K562 (cell line): ENCODE measurements around the gene TRABD2B. TPM values are rescaled to one million over a fixed set of nuclear protein-coding genes. Genes with fewer than 3 reads are reported as not detected.

ENCODE experiments used
- ATAC-seq: fragments of 200-7000 bp; cut with Tn5 transposase; 3 replicates; pipeline ENCODE4 v1.9.1; 2020; ENCODE audit warnings: moderate library complexity
- BruUV-seq: library from RNA; stranded (reverse); fragments of 400-500 nt; replicated peaks from 2 replicates; lab custom pipeline; 2021; lab: Mats Ljungman, UMichigan
- CTCF ChIA-PET: fragments of 300-600 bp; formaldehyde crosslinking; extraction: SDS; loops from one replicate; lab custom pipeline; 2021; ENCODE audit warnings: low intra/inter-chr PET ratio; lab: Yijun Ruan, JAX
- POLR2A ChIA-PET: fragments of 300-600, 350-650 bp; sonication (Branson Sonifier 250); formaldehyde crosslinking; extraction: SDS; loops from one replicate; lab custom pipeline; 2021; ENCODE audit warnings: antibody characterized with exemption, inconsistent platforms; lab: Yijun Ruan, JAX
- DNase-seq, 4 experiments: peaks; one replicate each; pipeline versions ENCODE4 v3.0.0 to v3.0.0-alpha.2; 2011 to 2018; ENCODE audit warnings: low spot score in 3 of 4, mixed read lengths in 3 of 4; ENCODE audit errors: extremely low read depth in 1 of 4
- FAIRE-seq: peaks from 2 replicates; lab custom pipeline; 2011; peaks lifted over from hg19 to GRCh38; lab: Jason Lieb, UNC
- H2AFZ ChIP-seq: 2 replicates; pipeline ENCODE4 v1.6.0; 2011; ENCODE audit warnings: low read depth, low read length, control low read depth, inconsistent platforms
- H3K27ac ChIP-seq: fragments of 200-600 bp; 3 replicates; pipeline ENCODE4 v1.8.0; 2011; ENCODE audit warnings: low read depth, mild to moderate bottlenecking, control low read depth, inconsistent platforms, low read length, moderate library complexity, mixed read lengths; ENCODE audit errors: extremely low read depth
- H3K27me3 ChIP-seq, 2 experiments: fragments of 300-600 bp in 1 of 2; 2 replicates in 1 of 2; 3 replicates in 1 of 2; pipeline versions ENCODE4 v1.6.0 to v1.8.0; 2011; ENCODE audit warnings: inconsistent platforms in 2 of 2, low read length in 2 of 2, mild to moderate bottlenecking in 1 of 2, mixed read lengths in 1 of 2, moderate library complexity in 1 of 2; ENCODE audit not compliant: control insufficient read depth in 2 of 2, insufficient read depth in 2 of 2
- H3K36me3 ChIP-seq: fragments of 300-600 bp; 3 replicates; pipeline ENCODE4 v1.8.0; 2011; ENCODE audit warnings: mild to moderate bottlenecking, low read length, inconsistent platforms; ENCODE audit not compliant: control insufficient read depth, insufficient read depth
- H3K4me1 ChIP-seq, 2 experiments: fragments of 200-600 bp in 1 of 2; replicated peaks in 1 of 2; 2 replicates in 1 of 2; 3 replicates in 1 of 2; pipeline versions ENCODE4 v1.5.1 to v1.8.0; 2011; ENCODE audit warnings: inconsistent platforms in 2 of 2, low read length in 2 of 2, mild to moderate bottlenecking in 1 of 2, mixed read lengths in 1 of 2, moderate library complexity in 1 of 2; ENCODE audit not compliant: control insufficient read depth in 2 of 2, insufficient read depth in 2 of 2
- H3K4me2 ChIP-seq: 2 replicates; pipeline ENCODE4 v1.6.1; 2011; ENCODE audit warnings: low read length, control low read depth, inconsistent platforms, mixed read lengths; ENCODE audit not compliant: insufficient read depth
- H3K4me3 ChIP-seq: fragments of 200-600 bp; sonication (generic), shearing (Covaris generic); 2 replicates; pipeline ENCODE4 v1.5.1; 2016; ENCODE audit warnings: control low read depth, inconsistent platforms
- H3K79me2 ChIP-seq: fragments of 200-600 bp; 3 replicates; pipeline ENCODE4 v1.8.0; 2011; ENCODE audit warnings: low read length, inconsistent platforms; ENCODE audit not compliant: control insufficient read depth, insufficient read depth
- H3K9ac ChIP-seq, 2 experiments: 2 replicates each; pipeline versions ENCODE4 v1.6.0 to v1.6.1; 2011; ENCODE audit warnings: low read depth in 2 of 2, low read length in 2 of 2, control low read depth in 1 of 2, inconsistent platforms in 1 of 2, mild to moderate bottlenecking in 1 of 2, mixed read lengths in 1 of 2; ENCODE audit not compliant: insufficient read depth in 1 of 2
- H3K9me1 ChIP-seq: one replicate; pipeline ENCODE4 v1.6.0; 2011; ENCODE audit warnings: inconsistent platforms, mild to moderate bottlenecking, low read length, moderate library complexity; ENCODE audit not compliant: control insufficient read depth, insufficient read depth
- H3K9me3 ChIP-seq: replicated peaks from 2 replicates; pipeline ENCODE4 v1.5.1; 2011; ENCODE audit warnings: low read depth, low read length, inconsistent platforms; ENCODE audit not compliant: control insufficient read depth, insufficient read depth
- H4K20me1 ChIP-seq: replicated peaks from 2 replicates; pipeline ENCODE4 v1.6.1; 2011; ENCODE audit warnings: low read length, inconsistent platforms, mixed read lengths; ENCODE audit not compliant: control insufficient read depth, insufficient read depth
- ATF7 ChIP-seq: fragments of 450-650 bp; IDR thresholded peaks from 2 replicates; pipeline ENCODE4 v1.7.1; 2014; ENCODE audit warnings: mild to moderate bottlenecking, moderate library complexity
- CTBP1 ChIP-seq: fragments of 450-650 bp; IDR thresholded peaks from 2 replicates; pipeline ENCODE4 v1.6.1; 2016; ENCODE audit warnings: borderline replicate concordance
- FOXJ3 ChIP-seq: sonication (generic); formaldehyde crosslinking; IDR thresholded peaks from 2 replicates; pipeline ENCODE4 v1.4.0; 2020; ENCODE audit warnings: mild to moderate bottlenecking, missing genetic modification reagents
- MCM5 ChIP-seq: fragments of 450-650 bp; IDR thresholded peaks from 2 replicates; pipeline ENCODE4 v1.6.1; 2016; ENCODE audit warnings: low read depth
- PRPF4 ChIP-seq: fragments of 200-400 bp; formaldehyde crosslinking; IDR thresholded peaks from one replicate; pipeline ENCODE4 v1.6.1; 2017; ENCODE audit warnings: low read length, low read depth, mild to moderate bottlenecking; ENCODE audit not compliant: insufficient read depth, poor library complexity, severe bottlenecking
- ZNF133 ChIP-seq: fragments of 250-450 bp; sonication (Bioruptor Pico); IDR thresholded peaks from 2 replicates; pipeline ENCODE4 v1.4.0; 2020; ENCODE audit warnings: mild to moderate bottlenecking
- ZNF282 ChIP-seq: sonication (generic); formaldehyde crosslinking; IDR thresholded peaks from 2 replicates; pipeline ENCODE4 v1.8.1; 2023; ENCODE audit warnings: missing genetic modification reagents
- ZNF431 ChIP-seq: sonication (generic); formaldehyde crosslinking; IDR thresholded peaks from 2 replicates; pipeline ENCODE4 v1.8.0; 2022; ENCODE audit warnings: mild to moderate bottlenecking, missing genetic modification reagents
- WGBS: fragments of 100-300 bp; shearing (Covaris generic); methylation state at CpG from one replicate; pipeline ENCODE4 v1.1.6; 2016; ENCODE audit warnings: low coverage, mixed read lengths; ENCODE audit not compliant: insufficient coverage; ENCODE audit errors: missing lambda C conversion rate; 5-methylcytosine and 5-hydroxymethylcytosine counted together
- in situ Hi-C: fragments of 300-500 bp; cut with MboI; formaldehyde crosslinking; loops from 4 replicates; pipeline ENCODE4 v1.15.0; 2018; ENCODE audit warnings: inconsistent platforms, mixed read lengths
- intact Hi-C: fragments of 100-400 bp; cut with micrococcal nuclease; formaldehyde crosslinking; loops from 2 replicates; pipeline ENCODE4 v1.14.2; 2022
- polyA plus RNA-seq, 8 experiments: library from polyadenylated mRNA; depleted of rRNA in 4 of 8; stranded (reverse) in 5 of 8; unstranded in 3 of 8; fragments of >200 nt; fragmentation: Nextera tagmentation in 2 of 8; fragmentation: Illumina TruSeq in 1 of 8; extraction: Ambion mirVana in 2 of 8; extraction: Trizol in 1 of 8; gene quantifications; 2 replicates each; pipeline versions ENCODE4 v1.2.1 to v1.2.3, GENCODE V29; 2011 to 2014; ENCODE audit warnings: inconsistent platforms in 1 of 8, missing spikeins in 1 of 8
- total RNA-seq, 7 experiments: library from RNA; depleted of rRNA in 6 of 7; stranded (reverse); fragments of >200 nt in 6 of 7; fragmentation: Illumina TruSeq in 2 of 7; extraction: Trizol in 2 of 7; gene quantifications; 2 replicates each; pipeline versions ENCODE4 v1.2.1 to v1.2.3, GENCODE V29; 2011 to 2021; ENCODE audit warnings: low replicate concordance in 1 of 7

The TRABD2B gene
- total and polyA plus RNA-seq, 9 of the 15 experiments (the other 6 are each of a cell fraction or from before 2014, with no cell fraction given), result not detected

GRCh38 chr1:47805921-47806361 lies 191.2 kb downstream of the TRABD2B start:
- FAIRE-seq (no peak), ATAC-seq (no peak), DNase-seq (no peak)
- WGBS, result 0% methylated on average over 6 of the region's 6 CpGs
- TF ChIP-seq CTBP1 (no peak), FOXJ3 (no peak), ZNF133 (CRISPR knock-in tag) (no peak), ATF7 (no peak), ZNF282 (CRISPR knock-in tag) (no peak), PRPF4 (no peak), MCM5 (no peak), ZNF431 (CRISPR knock-in tag) (no peak)
- H3K4me2 ChIP-seq, result no peak overlapping the region
- intact Hi-C loops (no loop called here), in situ Hi-C loops (no loop called here)
- H3K79me2 ChIP-seq, result no peaks in the 10 kb centered on the region
- BruUV-seq, result no TSS peak
- H3K27me3 ChIP-seq, result peaks cover 0 to 16% of the 10 kb centered on the region in 2 experiments; a peak in 2 of 5 replicates
- H3K36me3 ChIP-seq, result no peaks in the 10 kb centered on the region
- no peaks in the 10 kb centered on the region for H3K9me3 ChIP-seq
- no peaks in the 10 kb centered on the region for H3K9me1 ChIP-seq
- ChIA-PET POLR2A (interaction anchor here (1.0 kb wide), 2 partner anchors 10 to 11 kb away, joined by 3 to 4 read pairs; no protein-coding TSS in a partner anchor), CTCF (no interaction called here)
- no peak overlapping the region for H3K9ac ChIP-seq
- H2AFZ ChIP-seq, result no peak overlapping the region
- H3K4me1 ChIP-seq, result no peaks in the 10 kb centered on the region
- no peak overlapping the region for H3K4me3 ChIP-seq
- H4K20me1 ChIP-seq, result no peaks in the 10 kb centered on the region; the same call in 1 of the 2 replicates
- no peak overlapping the region for H3K27ac ChIP-seq
